GM19452 (cell line): ENCODE results near the gene FAM72B.
"Not testable (repeated sequence)": the region's sequence is repeated elsewhere in the genome, so short reads cannot be mapped to it uniquely, and the experiment has no call there.

Source experiments
- ATAC-seq: cut with Tn5 transposase; IDR thresholded peaks from one replicate; pipeline ENCODE4 v1.9.1; 2021; ENCODE audit not compliant: unreplicated experiment

The FAM72B gene

GRCh38 chr1:121200985-121201981 lies 17.1 kb upstream of the FAM72B start:
- not testable (repeated sequence) for ATAC-seq

DNA sequence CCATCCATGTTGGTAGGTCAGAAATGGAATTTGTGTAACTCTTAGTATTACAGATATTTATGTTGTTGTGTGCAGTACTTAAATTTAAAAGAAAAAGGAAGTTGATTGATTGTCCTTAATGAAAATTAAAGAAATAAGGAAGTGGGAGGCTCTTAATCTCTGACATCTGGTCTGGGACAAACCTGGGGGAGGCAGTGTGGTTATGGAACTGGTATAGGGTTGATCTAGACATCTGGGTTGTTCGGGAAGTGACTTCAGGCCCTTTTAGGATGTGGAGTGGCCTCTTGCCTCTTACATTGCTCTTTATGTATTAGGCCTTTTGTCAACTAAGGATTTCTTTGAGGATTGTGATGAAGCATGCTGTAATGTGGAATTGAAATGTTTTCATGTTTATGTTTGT lies 16.1 kb upstream of the FAM72B start:
- ATAC-seq: not testable (repeated sequence)

DNA sequence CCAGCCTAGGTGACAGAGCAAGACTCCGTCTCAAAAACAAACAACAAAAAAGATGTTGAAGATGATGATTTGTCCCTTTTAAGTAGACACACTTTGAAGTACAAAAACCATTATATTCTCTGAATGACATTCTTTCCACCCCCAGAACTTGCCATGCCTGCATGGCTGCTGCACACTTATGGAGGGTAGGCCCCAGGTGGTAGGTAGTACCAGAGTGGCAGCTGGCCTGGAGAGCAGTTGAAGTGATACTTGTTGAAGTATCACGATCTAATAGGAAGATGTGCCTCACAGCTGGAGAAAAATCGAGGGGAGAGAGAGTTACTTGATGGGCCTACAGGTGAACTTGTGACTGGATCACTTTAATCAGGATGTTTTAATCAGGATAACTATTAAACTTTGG lies 15.6 kb upstream of the FAM72B start:
- not testable (repeated sequence) for ATAC-seq

DNA sequence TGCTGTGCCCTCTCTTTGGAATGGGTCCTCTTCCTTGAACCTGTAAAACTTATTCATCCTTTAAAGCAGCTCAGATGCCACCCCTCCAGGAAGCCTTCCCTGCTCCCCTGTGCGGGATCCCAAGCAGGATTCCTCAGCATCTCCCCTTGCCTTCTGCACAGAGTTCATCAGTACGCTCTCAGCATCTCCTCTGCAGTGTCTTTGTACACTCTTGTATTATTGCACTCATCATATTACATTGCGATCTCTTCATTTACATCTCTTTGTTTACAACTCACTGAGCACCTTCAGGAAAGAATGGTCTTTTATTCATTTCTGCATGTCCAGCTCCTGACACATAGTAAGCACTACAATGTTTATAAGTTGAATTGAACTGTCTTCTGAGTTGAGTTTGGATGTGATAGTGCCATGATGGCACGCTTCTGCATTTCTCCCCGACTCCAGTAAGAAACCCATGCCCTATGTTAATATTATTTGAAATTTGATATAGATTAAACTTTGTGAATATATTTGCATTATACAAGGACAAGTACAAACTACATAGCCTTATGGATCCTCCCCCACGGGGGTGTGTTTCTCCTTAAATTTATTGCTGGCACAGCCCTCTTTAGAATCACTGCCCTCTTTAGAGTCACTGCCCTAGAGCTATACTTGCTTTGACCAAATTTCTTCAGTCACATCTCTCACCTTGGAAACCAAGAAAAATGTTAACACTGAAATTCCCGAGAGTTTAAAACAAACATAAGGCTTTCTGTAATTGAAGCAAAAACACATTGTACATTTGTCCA lies 13.1 kb upstream of the FAM72B start:
- ATAC-seq: not testable (repeated sequence)

GRCh38 chr1:121192512-121192911 lies 8.4 kb upstream of the FAM72B start:
- not testable (repeated sequence) for ATAC-seq

DNA sequence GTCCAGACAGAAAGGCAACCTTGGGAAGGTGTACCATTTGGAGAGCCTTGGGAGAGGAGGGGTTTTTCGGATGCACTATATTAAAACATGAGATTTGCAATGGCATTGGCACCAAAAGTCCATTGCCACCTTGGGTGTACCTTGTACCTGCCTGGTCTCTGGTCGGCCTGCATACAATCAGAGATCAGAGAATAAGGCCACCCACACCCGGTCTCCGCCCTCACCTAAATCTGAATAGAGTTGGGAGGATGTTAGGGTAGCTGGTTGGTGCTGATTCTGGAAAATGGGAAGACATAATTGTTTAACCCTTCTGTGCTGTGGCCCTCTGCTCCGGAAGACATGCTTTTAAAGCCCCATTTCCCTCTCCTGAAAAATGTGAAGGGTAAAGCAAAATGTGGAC lies 3.8 kb upstream of the FAM72B start:
- not testable (repeated sequence) for ATAC-seq

- not testable (repeated sequence) for ATAC-seq
Observed at GRCh38 chr1:121186191-121186590, 2.1 kb upstream of the FAM72B start.

DNA sequence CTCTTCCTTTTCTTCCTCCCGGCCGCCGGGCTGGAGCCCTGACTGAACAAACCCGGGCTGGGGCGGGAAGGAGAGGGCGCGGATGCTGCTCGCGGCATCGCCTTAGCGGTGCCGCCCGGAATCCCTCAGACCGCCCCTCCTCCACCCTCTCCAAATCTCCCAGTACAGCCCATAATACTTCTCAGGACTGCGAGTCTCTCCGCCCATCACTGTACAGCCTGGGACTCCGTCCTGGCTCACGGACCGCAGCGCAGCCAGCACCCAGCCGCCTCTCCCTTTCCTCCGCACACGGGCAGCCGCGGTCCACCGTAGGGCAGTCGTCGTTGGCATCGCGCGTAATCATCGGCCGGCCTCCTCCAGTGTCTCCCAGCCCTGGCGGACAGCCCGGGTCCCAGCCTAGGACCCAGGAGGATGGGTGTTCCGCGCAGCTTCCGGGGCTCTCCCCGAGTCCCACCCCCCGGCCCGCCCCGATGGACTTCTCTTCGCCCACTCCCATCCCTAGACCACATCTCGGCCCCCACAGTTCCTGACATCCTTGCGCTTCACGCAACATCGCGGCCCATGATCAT lies 1.1 kb upstream of the FAM72B start:
- peak; percentile 3 for ATAC-seq

DNA sequence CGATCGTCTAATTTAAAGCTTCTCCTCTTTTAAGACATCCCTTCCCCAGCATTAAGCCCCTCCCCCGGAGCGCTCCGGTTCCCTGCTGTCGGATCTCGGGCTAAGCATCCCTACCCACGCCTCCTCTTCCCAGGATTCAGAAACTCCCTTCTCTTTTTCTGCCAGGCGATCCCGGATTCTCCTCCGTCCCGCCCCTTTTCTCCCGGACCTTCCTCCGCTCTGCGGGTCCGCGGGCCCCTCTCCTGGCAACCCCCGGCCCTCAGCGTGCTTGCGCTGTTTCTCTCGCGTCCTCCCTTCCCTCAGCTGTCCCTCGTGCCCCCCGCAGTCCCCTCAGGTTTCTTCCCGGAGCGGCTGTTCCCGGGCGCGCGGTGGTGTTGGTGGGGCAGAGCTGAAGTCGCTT lies 273 bp downstream of the FAM72B start:
- not testable (repeated sequence) for ATAC-seq

GRCh38 chr1:121178197-121178596 lies 5.9 kb downstream of the FAM72B start:
- ATAC-seq: not testable (repeated sequence)

DNA sequence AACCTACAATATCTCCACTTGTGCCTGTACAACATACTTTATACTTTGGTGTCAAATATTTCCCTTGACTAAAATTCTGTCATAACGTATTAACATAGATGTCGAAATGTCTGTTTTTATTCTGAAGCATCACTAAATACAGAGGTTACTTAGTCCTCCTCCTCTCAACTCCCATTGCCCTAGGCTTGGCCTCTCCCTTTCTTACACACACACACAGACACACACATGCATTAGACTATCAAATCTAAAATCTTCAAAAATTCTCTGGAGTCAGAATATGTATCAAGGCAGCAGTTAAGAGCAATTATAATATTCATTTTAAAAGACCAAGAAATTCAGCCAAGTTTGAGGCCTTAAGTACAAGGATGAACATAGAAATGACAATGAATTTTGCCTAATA lies 7.5 kb downstream of the FAM72B start:
- ATAC-seq: not testable (repeated sequence)

- ATAC-seq: not testable (repeated sequence)
Observed at GRCh38 chr1:121168152-121168668, 15.9 kb downstream of the FAM72B start.

- not testable (repeated sequence) for ATAC-seq
Observed at GRCh38 chr1:121167225-121167738, 16.9 kb downstream of the FAM72B start.

DNA sequence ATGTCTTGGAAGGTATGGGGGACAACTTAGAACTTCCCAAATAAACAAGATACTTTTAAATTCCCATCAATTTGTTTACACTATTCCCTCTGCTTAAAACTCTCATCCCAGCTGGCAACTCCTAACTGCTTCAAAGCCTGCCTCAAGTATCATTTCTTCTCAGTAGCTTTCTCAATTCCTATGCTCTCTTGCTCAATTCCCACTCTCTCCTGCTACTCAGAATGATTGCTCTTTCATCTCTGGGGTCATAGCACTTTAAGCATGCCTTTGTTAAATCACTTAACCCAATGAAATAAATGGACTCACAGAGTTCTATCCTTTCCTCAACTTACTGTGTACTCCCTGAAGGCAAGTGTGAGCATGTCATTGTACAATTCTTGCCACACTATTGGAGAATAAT lies 18.8 kb downstream of the FAM72B start:
- not testable (repeated sequence) for ATAC-seq

- not testable (repeated sequence) for ATAC-seq
Observed at GRCh38 chr1:121163850-121164757, 20.0 kb downstream of the FAM72B start.

DNA sequence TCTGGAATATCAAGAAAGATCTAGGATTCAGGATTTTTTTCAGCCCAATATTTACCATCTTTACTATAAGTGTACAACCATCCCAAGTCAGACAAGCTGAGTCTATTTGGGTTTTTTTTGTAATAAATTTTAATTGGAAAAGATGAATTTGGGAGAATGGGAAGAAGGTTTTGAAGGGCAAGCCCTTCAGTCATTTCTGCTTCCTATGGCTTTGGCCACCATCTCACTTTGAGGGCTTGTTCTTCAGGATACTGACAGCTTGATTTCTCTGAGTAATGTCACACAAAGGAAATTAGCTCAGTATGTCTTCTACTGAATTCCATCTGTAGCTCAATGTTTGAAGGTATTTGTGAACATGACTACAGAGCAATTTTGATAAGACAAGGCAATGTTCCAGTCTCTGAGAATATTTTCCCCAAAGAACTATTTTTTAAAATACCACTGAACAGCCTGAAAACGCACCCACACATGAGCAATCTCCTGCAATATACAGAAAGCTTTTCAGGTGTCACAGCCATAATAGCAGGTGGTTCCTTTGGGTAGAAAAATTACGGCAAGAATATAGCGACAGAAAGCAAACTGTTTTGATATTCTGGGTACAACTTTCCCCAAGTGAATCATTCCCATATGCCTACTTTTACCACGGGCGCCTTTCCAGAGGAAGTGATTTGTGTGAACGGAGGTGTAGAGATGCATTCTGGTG lies 22.8 kb downstream of the FAM72B start:
- not testable (repeated sequence) for ATAC-seq

- ATAC-seq: not testable (repeated sequence)
Observed at GRCh38 chr1:121160118-121160517, 24.0 kb downstream of the FAM72B start.

DNA sequence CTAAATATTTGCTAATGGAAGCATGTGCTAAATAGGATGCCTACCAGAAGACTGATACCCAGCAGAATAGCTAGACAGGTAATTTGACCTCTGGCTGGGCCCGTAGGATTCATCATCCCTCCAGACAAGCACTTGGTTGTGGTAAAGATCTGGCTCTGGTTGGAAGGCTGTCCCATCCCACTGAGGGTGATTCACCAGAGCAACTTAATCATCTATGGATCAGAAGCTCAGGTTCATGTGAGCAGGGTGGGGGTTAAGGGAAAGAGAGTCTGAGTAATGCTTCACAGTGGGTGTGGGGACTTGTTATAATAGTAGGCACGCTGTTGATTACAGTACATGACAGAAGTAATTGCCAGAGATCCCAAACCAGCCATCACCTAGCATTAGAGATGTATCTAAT lies 26.5 kb downstream of the FAM72B start:
- ATAC-seq: not testable (repeated sequence)

DNA sequence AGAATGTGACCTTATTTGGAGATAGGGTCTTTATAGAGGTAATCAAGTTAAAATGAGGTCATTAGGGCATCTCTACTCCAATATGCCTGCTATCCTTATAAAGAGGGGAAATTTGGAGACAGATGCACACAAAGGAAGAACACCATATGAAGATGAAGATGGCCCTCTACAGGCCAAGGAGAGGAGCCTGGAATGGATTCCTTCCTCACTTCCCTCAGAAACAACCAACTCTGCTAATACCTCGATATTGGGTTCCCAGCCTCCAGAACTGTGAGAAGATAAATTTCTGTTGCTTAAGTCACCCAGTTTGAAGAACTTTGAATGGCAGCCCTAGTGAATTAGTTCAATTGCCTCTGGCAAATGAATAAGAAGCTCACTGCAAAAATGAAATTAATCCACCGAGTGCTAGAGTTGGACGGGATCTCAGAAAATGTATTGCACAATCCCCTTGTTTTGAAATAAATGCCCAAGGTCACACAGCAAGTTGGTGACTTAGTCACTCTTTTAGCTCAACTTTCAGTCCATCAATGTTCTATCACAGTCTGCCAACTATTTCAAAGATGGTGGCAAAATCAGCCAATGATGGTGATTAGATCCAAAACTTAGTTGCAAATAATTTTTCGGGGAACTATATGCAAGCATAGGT lies 27.1 kb downstream of the FAM72B start:
- not testable (repeated sequence) for ATAC-seq
